SK-N-SH treated with all-trans-retinoic acid at 6 μM for 48 hours (cell line): Measurements from ENCODE around the gene PTPRD.

Experiments used
- ATAC-seq: fragments of 200-7000 bp; cut with Tn5 transposase; 3 replicates; pipeline ENCODE4 v1.9.1; 2020; ENCODE audit warnings: mild to moderate bottlenecking, moderate library complexity
- ARNTL ChIP-seq: fragments of 450-650 bp; formaldehyde crosslinking; IDR thresholded peaks from 2 replicates; pipeline ENCODE4 v1.5.0; 2020; ENCODE audit warnings: low read depth, mild to moderate bottlenecking, moderate library complexity, borderline replicate concordance
- BACH2 ChIP-seq: fragments of 250-450 bp; sonication (Bioruptor Pico); IDR thresholded peaks from 2 replicates; pipeline ENCODE4 v1.9.0; 2021; ENCODE audit warnings: mild to moderate bottlenecking, borderline replicate concordance
- ESRRG ChIP-seq: fragments of 250-450 bp; sonication (Bioruptor Pico); IDR thresholded peaks from 2 replicates; pipeline ENCODE4 v1.6.1; 2021; ENCODE audit warnings: mild to moderate bottlenecking
- ISL1 ChIP-seq: fragments of 250-450 bp; sonication (Bioruptor Pico); IDR thresholded peaks from 2 replicates; pipeline ENCODE4 v2.1.2; 2022; ENCODE audit warnings: mild to moderate bottlenecking, moderate library complexity
- OSR1 ChIP-seq: fragments of 250-450 bp; sonication (Bioruptor Pico); IDR thresholded peaks from 2 replicates; pipeline ENCODE4 v1.8.0; 2022; ENCODE audit warnings: moderate library complexity, mild to moderate bottlenecking, inconsistent platforms
- SNAI2 ChIP-seq: fragments of 250-450 bp; sonication (Bioruptor Pico); IDR thresholded peaks from 2 replicates; pipeline ENCODE4 v1.5.0; 2020; ENCODE audit warnings: mild to moderate bottlenecking, moderate library complexity
- TCF4 ChIP-seq: fragments of 250-450 bp; sonication (Bioruptor Pico); IDR thresholded peaks from 2 replicates; pipeline ENCODE4 v1.8.0; 2021; ENCODE audit warnings: mild to moderate bottlenecking, moderate library complexity, borderline replicate concordance
- TOX ChIP-seq: fragments of 250-450 bp; sonication (Bioruptor Pico); IDR thresholded peaks from 2 replicates; pipeline ENCODE4 v1.8.0; 2021; ENCODE audit warnings: mild to moderate bottlenecking, moderate library complexity, borderline replicate concordance
- ZC3H10 ChIP-seq: fragments of 250-450 bp; sonication (Bioruptor Pico); IDR thresholded peaks from 2 replicates; pipeline ENCODE4 v1.5.1; 2021; ENCODE audit warnings: mild to moderate bottlenecking, moderate library complexity
- ZFP3 ChIP-seq: fragments of 250-450 bp; sonication (Bioruptor Pico); IDR thresholded peaks from 2 replicates; pipeline ENCODE4 v1.5.0; 2020; ENCODE audit warnings: mild to moderate bottlenecking, moderate library complexity
- ZFP30 ChIP-seq: fragments of 450-650 bp; formaldehyde crosslinking; IDR thresholded peaks from 2 replicates; pipeline ENCODE4 v1.5.0; 2022; ENCODE audit warnings: mild to moderate bottlenecking, moderate library complexity
- ZNF8 ChIP-seq: fragments of 450-650 bp; formaldehyde crosslinking; IDR thresholded peaks from 2 replicates; pipeline ENCODE4 v1.5.0; 2020; ENCODE audit warnings: mild to moderate bottlenecking, moderate library complexity
- TF ChIP-seq, protein P1 (sequence below): fragments of 250-450 bp; sonication (Bioruptor Pico); IDR thresholded peaks from 2 replicates; pipeline ENCODE4 v1.8.0; 2020; ENCODE audit warnings: mild to moderate bottlenecking, moderate library complexity, borderline replicate concordance
- TF ChIP-seq, protein P2 (sequence below): fragments of 250-450 bp; sonication (Bioruptor Pico); IDR thresholded peaks from 2 replicates; pipeline ENCODE4 v1.8.0; 2021; ENCODE audit warnings: low read depth, mild to moderate bottlenecking, moderate library complexity, borderline replicate concordance
- TF ChIP-seq, protein P3 (sequence below): fragments of 250-450 bp; sonication (Bioruptor Pico); IDR thresholded peaks from 2 replicates; pipeline ENCODE4 v1.5.0; 2020; ENCODE audit warnings: mild to moderate bottlenecking, moderate library complexity
- TF ChIP-seq, protein P4 (sequence below): fragments of 250-450 bp; sonication (Bioruptor Pico); IDR thresholded peaks from 2 replicates; pipeline ENCODE4 v1.5.1; 2021; ENCODE audit warnings: mild to moderate bottlenecking, moderate library complexity

Gene PTPRD

DNA sequence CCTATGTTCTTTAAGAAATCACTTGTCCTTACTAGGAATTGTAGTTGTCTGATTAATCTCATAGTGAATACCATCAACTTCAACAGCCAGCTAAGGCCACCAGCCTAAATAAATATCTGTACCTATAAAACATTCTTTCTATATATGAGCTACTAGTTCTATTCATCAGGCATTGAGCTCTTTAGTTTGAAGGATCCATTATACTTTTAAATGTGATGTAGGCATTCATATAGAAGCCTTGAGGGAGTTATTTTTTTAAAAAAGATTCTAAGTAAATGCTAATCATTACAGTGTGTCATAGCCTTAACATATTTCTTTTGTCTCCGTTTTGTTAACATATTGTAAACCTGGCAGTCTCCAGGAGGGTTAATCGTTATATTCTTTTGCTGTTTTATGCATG is 838.3 kb downstream of the PTPRD start:
- TF ChIP-seq, protein P1, sequence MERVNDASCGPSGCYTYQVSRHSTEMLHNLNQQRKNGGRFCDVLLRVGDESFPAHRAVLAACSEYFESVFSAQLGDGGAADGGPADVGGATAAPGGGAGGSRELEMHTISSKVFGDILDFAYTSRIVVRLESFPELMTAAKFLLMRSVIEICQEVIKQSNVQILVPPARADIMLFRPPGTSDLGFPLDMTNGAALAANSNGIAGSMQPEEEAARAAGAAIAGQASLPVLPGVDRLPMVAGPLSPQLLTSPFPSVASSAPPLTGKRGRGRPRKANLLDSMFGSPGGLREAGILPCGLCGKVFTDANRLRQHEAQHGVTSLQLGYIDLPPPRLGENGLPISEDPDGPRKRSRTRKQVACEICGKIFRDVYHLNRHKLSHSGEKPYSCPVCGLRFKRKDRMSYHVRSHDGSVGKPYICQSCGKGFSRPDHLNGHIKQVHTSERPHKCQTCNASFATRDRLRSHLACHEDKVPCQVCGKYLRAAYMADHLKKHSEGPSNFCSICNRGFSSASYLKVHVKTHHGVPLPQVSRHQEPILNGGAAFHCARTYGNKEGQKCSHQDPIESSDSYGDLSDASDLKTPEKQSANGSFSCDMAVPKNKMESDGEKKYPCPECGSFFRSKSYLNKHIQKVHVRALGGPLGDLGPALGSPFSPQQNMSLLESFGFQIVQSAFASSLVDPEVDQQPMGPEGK (CRISPR knock-in tag): no peak
- TF ChIP-seq ARNTL (CRISPR knock-in tag): no peak
- TF ChIP-seq TOX (CRISPR knock-in tag): no peak
- no peak for ATAC-seq

DNA sequence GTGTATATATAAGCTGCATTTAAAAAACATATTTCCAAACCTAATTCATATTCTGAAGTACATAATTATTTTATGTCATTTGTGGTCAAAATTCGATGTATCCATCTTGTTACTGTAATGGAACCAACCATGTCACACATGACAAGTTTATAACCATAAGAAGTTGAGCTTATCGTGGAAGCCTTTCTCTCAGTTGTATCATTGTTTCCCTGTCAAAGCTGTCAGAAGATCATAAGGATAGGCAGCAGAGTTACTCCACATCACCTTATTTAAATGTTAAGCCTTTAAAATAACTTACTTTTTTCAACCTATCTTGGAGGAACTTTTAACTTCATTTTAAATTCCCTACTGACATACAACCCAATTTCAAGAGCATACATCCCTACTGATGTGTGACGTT is 841.5 kb downstream of the PTPRD start:
- TF ChIP-seq ESRRG (no peak), SNAI2 (CRISPR knock-in tag) (no peak), OSR1 (no peak), BACH2 (no peak), ZFP30 (CRISPR knock-in tag) (no peak), ISL1 (no peak), ZNF8 (no peak), TCF4 (CRISPR knock-in tag) (no peak), ZFP3 (no peak)
- TF ChIP-seq, protein P2, sequence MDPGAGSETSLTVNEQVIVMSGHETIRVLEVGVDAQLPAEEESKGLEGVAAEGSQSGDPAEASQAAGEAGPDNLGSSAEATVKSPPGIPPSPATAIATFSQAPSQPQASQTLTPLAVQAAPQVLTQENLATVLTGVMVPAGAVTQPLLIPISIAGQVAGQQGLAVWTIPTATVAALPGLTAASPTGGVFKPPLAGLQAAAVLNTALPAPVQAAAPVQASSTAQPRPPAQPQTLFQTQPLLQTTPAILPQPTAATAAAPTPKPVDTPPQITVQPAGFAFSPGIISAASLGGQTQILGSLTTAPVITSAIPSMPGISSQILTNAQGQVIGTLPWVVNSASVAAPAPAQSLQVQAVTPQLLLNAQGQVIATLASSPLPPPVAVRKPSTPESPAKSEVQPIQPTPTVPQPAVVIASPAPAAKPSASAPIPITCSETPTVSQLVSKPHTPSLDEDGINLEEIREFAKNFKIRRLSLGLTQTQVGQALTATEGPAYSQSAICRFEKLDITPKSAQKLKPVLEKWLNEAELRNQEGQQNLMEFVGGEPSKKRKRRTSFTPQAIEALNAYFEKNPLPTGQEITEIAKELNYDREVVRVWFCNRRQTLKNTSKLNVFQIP (CRISPR knock-in tag): no peak
- TF ChIP-seq, protein P3, sequence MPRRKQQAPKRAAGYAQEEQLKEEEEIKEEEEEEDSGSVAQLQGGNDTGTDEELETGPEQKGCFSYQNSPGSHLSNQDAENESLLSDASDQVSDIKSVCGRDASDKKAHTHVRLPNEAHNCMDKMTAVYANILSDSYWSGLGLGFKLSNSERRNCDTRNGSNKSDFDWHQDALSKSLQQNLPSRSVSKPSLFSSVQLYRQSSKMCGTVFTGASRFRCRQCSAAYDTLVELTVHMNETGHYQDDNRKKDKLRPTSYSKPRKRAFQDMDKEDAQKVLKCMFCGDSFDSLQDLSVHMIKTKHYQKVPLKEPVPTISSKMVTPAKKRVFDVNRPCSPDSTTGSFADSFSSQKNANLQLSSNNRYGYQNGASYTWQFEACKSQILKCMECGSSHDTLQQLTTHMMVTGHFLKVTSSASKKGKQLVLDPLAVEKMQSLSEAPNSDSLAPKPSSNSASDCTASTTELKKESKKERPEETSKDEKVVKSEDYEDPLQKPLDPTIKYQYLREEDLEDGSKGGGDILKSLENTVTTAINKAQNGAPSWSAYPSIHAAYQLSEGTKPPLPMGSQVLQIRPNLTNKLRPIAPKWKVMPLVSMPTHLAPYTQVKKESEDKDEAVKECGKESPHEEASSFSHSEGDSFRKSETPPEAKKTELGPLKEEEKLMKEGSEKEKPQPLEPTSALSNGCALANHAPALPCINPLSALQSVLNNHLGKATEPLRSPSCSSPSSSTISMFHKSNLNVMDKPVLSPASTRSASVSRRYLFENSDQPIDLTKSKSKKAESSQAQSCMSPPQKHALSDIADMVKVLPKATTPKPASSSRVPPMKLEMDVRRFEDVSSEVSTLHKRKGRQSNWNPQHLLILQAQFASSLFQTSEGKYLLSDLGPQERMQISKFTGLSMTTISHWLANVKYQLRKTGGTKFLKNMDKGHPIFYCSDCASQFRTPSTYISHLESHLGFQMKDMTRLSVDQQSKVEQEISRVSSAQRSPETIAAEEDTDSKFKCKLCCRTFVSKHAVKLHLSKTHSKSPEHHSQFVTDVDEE (CRISPR knock-in tag): no peak
- TF ChIP-seq, protein P4, sequence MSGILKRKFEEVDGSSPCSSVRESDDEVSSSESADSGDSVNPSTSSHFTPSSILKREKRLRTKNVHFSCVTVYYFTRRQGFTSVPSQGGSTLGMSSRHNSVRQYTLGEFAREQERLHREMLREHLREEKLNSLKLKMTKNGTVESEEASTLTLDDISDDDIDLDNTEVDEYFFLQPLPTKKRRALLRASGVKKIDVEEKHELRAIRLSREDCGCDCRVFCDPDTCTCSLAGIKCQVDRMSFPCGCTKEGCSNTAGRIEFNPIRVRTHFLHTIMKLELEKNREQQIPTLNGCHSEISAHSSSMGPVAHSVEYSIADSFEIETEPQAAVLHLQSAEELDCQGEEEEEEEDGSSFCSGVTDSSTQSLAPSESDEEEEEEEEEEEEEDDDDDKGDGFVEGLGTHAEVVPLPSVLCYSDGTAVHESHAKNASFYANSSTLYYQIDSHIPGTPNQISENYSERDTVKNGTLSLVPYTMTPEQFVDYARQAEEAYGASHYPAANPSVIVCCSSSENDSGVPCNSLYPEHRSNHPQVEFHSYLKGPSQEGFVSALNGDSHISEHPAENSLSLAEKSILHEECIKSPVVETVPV: no peak
- no peak for ATAC-seq

DNA sequence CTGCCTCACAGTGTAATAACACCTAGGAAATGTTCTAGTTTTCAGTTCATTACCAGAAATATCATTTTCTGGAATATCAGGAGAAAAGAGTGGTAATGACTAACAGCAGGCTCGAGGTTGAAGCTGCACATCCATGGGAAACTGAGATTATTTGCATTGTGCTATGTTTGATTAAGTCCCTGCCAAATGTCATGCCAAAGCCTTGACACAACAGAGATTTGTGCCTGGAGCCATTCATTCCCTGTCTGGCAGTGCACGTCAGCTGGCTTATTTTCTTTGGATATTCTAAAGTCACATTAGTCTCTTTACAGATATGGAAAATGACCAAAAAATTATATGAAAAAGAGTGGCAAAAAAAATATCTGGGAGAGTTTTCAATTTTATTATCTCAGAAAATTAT is 848.0 kb downstream of the PTPRD start:
- TF ChIP-seq ZC3H10 (CRISPR knock-in tag): no peak
- TF ChIP-seq, protein P3 (CRISPR knock-in tag): no peak
- TF ChIP-seq, protein P2 (CRISPR knock-in tag): no peak
- TF ChIP-seq ESRRG: no peak
- no peak for ATAC-seq

DNA sequence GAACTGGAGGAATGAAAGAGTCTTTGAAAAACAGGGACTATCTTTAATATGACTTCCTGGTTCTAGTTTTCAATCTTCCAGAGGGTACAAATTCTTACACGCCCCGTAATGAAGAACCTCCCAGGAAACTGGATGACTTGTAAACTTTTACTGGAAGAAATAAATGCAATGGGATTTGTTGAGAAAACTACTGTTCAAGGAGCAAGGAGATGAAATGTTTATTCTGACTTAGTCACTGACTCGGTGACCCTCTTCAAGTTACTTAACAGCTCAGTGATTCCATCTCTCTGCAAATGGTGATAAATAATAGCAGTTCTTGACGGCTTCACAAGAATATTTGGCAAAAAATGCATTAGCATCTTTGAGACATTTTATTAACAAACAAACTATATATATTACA is 858.6 kb downstream of the PTPRD start:
- TF ChIP-seq ZFP3: no peak
- ATAC-seq: no peak
